ENCODE measurements around the gene BTBD10. TPM values are rescaled to one million over a fixed set of nuclear protein-coding genes. Genes with fewer than 3 reads are reported as not detected.
"Not testable (repeated sequence)": the region's sequence is repeated elsewhere in the genome, so short reads cannot be mapped to it uniquely, and the experiment has no call there.

BTBD10 gene
- total RNA-seq, 1 donor from 2014 or later, result 19.3 TPM

DNA sequence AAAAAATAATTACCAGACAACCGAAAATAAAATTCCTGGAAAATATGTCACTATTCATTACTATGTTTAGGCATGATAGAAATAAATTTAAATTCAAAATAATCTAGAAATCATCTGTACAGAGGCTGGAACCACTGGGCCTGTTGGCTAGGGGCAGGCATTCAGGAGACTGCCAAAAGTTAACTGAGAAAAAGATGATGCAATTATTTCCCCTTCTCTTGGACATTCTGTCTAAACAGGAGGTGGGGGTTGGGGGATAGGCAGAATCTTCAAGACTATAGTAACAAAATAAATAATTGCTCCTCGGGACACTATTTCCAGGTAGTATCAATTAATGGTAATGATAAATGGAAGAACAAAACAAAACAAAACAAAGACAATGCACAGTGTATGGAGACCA lies 14.1 kb downstream of the BTBD10 start:
- DNase-seq (ENCODE audit: missing footprints) (no peak), ATAC-seq (peak; percentile 92)

DNA sequence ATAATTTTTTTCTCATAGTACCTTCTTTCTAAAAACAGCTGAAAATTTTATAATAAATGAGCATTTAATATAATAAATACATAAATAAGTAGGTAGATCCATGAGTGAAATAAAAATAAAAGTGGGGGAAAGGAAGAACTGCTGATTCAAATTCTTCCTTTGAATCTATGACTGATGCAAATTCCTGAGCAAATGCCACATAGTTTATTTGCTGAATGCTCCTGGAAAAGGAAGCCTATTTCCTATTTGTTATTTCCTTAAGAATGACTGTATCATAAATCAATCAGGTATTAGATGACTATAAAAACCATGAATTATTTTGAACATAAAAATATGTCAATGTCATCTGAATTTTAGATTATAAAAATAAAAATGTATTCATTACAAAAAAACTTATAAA lies 16.6 kb downstream of the BTBD10 start:
- DNase-seq (ENCODE audit: missing footprints) (no peak), ATAC-seq (no peak)
- intact Hi-C loops (cut with DNase I), result no loop called here

More for the DNA sequence above, 14.1 kb downstream of the BTBD10 start:
- intact Hi-C loops (cut with DNase I), result no loop called here

DNA sequence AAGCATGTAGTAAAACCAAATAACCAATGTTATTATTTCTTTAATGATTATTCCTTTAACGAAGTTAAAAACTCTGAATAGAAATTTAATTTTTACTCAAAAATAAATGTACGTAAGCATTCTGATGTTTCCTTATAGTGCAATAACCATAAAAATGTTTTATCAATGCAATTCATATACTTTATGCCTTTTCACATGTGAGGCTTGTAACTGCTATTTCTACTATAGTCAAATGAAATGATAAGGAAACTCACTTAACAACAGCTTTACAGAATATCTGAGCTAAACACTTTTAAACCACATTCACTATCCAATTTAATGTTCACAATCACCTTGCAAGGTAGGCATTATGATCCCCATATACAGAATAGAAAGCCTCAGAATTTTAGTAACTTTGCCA lies 17.4 kb downstream of the BTBD10 start:
- intact Hi-C loops (cut with DNase I), result no loop called here
- ATAC-seq (no peak), DNase-seq (ENCODE audit: missing footprints) (no peak)

DNA sequence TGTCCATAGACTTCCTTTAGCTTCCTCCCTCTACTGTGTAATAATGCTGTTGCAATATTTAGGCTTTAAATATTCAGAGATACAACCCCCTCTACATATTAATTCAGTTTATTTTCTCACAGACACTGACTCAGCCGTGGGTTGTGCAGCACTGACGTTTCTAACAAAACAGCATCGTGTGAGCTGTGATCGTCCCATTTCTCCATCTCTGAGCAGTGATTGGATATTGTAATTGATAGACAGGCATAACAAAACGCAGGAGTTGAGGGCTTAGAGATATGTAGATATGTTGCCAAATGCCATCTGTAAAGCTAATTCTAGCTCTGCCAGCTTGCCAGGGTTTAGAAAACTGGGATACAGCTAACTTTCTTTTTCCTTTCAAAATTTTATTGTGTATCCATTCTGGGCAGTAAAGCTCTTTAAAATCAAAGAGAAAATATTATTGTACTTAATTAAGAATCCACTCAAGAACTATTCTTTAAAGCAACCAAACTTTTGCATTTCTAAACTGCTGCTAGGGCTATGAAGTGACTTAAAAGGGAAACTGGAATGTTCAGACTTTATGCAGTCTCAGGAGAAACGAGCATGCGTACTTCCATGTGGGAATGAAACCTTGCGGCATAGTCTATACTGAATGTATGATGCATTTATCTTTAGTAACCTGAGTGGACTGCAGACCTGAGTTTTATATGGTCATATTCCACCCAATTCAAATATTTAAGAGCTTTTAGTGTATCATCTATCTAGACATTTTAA lies 22.7 kb downstream of the BTBD10 start:
- no peak for DNase-seq (ENCODE audit: missing footprints)
- peak; percentile 94 for ATAC-seq
- intact Hi-C loops (cut with DNase I), result no loop called here

DNA sequence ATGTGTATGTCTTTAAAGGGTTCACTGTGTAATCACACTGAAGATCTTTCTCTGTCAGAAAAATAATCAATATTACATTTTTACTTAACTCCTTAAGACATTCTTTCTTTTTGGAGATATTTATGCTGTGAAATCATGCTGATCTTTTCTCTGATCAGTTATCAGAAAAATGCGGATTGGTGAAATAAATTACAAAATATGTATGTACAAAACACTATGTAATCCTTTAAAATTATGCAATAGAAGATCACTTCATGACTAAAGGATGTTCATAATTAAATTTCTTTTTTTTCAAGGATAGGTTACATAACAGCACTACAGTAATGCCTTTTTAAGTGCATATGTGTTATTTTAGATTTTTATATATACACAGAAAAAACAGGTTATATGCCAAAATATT lies 24.7 kb downstream of the BTBD10 start:
- no peak for DNase-seq (ENCODE audit: missing footprints)
- intact Hi-C loops (cut with DNase I), result no loop called here
- ATAC-seq, result no peak

DNA sequence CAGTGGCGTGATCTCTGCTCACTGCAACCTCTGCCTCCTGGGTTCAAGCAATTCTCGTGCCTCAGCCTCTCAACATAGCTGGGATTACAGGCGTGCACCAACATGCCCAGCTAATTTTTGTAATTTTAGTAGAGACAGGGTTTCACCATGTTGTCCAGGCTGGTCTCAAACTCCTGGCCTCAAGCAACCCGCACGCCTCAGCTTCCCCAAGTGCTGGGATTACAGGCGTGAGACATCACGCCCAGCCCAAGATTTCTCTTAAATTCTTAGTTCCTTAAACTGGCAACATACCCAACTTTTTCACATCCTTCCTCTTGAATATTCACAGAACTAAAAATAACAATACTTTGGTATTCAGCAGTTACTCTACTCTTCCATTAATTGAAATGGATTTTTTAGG lies 26.2 kb downstream of the BTBD10 start:
- intact Hi-C loops (cut with DNase I); ATAC-seq: not testable (repeated sequence)
- DNase-seq (ENCODE audit: missing footprints), result peak; percentile 42

DNA sequence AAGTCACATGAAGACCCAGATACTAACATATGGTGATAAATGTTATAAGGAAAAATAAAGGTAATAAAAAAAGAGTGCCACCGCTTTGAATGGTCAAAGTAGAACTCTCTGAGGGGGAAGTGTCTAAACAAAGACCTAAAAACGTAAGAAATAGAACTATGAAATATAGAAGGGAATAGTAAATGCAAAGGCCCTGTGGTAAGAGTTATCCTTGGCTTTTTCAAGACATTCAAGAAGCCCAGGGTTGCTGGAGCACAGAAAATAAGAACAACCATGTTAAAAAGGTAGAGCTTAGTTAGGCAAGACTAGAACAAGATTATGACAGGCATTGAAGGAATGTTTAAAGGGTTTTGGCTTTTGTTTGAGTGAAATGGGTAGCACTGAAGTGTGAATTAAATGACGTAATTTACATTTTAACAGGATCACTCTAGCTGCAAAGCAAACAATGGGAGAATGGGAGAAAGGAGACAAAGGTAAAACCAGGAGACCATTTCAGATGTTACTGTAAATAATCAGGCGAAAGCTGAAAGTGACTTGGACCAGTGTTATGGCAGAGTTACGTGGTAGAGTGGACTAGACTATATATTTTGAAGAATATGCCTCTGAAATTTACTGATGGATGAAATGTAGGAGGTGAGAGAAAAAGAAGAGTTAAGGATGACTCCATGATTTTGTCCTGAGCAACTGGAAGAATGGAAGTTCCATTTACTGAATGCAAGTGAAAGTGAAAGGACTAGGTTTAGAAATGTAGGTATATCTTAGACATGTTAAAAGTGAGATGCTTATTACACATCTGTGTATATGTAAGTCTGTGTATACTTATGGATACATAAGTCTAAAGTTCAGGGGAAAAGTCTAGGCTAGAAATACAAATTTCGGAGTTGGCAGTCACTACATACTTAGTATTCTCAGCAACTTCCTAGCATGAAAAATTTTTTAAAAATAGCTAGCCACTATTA lies 28.5 kb downstream of the BTBD10 start:
- DNase-seq (ENCODE audit: missing footprints), result no peak
- no peak for ATAC-seq
- intact Hi-C loops (cut with DNase I), result no loop called here

DNA sequence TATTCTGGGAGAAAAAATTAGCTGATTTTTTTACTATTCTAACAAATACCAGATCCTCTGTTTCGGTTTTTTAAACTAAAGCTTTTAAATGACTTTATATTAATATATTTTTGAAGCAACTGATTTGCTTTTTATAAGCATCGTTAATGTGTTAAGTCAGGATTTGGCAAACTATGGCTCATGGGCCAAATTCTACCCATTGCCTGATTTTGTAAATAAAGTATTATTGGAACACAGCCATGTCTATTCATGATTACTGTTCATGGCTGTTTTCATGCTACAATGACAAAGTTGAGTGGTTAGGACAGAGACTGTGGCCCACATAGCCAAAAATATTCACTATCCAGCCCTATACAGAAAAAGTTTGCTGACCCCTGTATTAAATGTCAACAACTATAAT lies 29.6 kb downstream of the BTBD10 start:
- intact Hi-C loops (cut with DNase I), result no loop called here
- ATAC-seq, result no peak
- DNase-seq (ENCODE audit: missing footprints), result no peak

DNA sequence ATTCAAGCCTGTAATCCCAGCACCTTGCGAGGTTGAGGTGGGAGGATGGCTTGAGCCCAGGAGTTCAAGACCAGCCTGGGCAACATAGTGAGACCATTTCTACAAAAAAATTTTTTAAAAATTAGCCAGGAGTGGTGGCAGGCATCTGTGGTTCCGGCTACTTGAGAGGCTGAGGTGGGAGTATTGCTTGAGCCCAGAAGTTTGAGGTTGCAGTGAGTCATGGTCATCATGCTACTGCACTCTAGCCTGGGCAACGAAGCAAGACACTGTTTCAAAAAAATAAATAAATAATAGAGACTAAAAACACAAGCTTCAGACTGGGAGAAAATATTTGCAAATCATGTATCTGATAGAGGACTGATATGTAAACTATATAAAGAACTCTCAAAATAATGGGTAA lies 33.2 kb downstream of the BTBD10 start:
- ATAC-seq (no peak), DNase-seq (ENCODE audit: missing footprints) (no peak)
- intact Hi-C loops (cut with DNase I), result no loop called here

DNA sequence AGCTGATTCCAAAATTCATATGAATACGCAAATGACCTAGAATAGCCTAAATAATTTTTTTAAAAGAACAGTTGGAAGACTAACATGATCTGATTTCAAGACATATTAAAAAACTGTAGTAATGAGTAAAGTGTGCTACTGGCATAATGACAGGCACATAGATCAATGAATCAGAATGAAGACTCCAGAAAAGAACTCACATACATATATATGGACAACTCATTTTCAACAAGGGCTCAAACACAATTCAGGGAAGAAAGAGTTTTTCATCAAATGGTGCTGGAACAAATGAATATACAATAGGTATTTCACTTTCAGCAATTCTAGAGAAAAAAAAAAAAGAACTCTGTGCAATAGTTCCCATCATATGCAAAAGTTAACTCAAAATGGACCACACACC lies 33.7 kb downstream of the BTBD10 start:
- DNase-seq (ENCODE audit: missing footprints), result no peak
- no peak for ATAC-seq
- intact Hi-C loops (cut with DNase I), result no loop called here

DNA sequence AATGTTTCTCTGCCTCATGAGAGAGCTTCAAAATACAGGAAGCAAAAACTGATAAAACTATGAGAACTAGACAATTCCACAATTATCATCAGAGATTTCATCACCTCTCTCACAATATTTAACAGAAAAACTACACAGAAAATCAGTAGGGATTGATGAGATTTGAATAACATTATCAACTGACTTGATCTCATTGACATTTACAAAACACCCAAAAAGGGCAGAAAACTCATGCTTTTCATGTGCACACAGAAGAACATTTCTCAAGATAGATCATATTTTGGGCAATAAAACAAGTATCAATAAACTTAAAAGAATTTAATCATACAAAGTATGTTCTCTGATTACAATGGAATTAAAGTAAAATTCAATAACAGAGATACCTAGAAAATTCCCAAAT lies 35.6 kb downstream of the BTBD10 start:
- no peak for DNase-seq (ENCODE audit: missing footprints)
- intact Hi-C loops (cut with DNase I), result no loop called here
- ATAC-seq, result no peak

DNA sequence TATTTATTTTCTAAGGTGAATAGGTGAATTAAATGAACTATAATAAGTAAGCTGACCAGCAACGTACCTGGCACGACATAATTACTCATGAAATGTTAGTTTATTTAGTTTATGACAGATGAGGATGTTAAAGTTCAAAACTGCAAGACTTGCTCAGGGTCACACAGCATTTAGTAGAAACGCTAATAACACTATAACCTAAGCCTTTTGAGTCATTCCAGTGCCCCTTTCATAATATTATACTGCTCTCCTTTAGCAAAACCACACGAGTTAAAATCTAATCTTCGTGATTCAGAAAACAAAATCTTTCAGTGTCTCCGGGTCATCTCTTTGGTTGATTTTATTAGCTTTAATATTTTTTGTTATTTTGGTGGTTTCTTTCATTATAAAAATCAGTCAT lies 39.6 kb downstream of the BTBD10 start:
- intact Hi-C loops (cut with DNase I), result no loop called here
- ATAC-seq, result no peak
- DNase-seq (ENCODE audit: missing footprints), result no peak

DNA sequence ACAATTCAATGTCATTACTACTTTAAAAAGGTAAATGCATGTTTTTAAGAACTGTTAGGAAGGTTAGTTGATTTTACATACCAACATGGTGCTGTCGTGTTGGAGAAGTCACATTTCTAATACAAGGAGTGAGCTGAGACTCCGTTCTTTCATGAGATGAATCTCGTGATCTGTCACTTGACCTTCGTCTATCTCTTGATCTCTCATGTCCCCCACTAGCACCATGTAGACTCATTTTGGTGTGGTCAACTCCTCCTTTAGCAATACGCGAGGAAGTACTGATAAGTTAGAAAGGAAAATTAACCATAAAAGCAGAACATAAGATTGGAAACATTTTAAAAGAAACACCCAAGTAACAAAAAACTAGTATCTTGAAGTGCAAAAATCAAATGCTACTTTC lies 41.5 kb downstream of the BTBD10 start:
- DNase-seq (ENCODE audit: missing footprints), result no peak
- ATAC-seq, result no peak
- intact Hi-C loops (cut with DNase I), result no loop called here

DNA sequence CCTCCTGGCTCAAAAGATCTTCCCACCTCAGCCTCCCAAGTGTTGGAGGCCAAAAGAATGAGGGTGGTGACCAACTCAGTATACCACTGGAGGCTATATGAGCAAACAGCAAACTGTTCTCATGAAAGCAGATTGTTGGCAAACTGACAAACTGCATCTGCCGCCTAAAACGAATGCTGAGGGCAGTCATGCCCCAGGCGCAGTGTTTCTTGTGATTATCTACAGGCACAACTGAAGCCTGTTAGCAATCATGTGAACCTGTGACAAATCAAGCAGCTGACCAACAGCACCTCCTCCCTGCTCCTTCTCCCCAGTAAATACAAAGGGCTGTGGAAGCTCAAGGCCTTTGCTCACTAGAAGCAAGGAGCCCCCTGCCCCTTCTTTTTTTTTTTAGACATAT lies 47.8 kb downstream of the BTBD10 start:
- intact Hi-C loops (cut with DNase I), result no loop called here
- DNase-seq (ENCODE audit: missing footprints), result no peak
- no peak for ATAC-seq

DNA sequence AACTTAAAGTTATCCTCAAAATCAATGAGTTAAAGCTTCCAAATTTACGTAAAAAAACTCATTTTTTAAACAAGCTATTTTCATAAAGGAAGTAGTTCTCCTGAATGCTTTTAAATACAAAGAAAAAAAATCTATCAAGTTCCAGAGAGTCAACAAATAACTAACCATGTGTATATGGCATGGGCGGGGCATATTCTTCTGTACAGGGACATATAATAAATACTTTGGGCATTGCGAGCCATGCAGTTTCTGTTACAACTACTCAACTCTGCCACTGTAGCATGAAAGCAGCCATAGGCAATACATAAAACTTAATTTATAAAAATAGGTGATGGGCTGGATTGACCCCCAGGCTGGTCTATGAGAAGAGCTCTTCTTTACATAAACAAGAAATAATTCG lies 57.8 kb downstream of the BTBD10 start:
- intact Hi-C loops (cut with DNase I), result no loop called here
- ATAC-seq (no peak), DNase-seq (ENCODE audit: missing footprints) (no peak)

DNA sequence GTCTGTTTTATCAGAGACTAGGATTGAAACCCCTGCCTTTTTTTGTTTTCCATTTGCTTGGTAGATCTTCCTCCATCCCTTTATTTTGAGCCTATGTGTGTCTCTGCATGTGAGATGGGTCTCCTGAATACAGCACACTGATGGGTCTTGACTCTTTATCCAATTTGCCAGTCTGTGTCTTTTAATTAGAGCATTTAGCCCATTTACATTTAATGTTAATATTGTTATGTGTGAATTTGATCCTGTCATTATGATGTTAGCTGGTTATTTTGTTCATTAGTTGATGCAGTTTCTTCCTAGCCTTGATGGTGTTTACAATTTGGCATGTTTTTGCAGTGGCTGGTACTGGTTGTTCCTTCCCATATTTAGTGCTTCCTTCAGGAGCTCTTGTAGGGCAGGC lies 64.7 kb downstream of the BTBD10 start:
- DNase-seq (ENCODE audit: missing footprints); ATAC-seq; intact Hi-C loops (cut with DNase I): not testable (repeated sequence)

DNA sequence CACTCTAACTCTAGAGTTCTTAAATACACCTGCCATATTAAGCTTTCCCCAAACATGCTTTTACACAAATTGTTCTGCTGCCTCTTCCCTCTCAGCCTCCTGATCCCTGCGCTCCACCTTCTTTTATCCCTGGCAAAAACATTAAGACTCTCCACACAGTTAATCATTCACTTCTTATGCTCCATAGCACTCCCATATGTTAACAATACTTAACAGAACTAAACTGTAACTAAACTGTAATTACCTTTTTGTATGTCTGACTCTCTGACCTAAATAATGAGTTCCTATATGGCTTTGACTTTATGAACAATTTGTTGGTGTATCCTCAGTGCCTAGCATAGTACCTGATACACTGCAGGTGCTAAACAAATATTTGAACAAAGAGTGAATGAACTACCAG lies 71.8 kb downstream of the BTBD10 start:
- ATAC-seq (no peak), DNase-seq (ENCODE audit: missing footprints) (no peak)
- intact Hi-C loops (cut with DNase I), result no loop called here

DNA sequence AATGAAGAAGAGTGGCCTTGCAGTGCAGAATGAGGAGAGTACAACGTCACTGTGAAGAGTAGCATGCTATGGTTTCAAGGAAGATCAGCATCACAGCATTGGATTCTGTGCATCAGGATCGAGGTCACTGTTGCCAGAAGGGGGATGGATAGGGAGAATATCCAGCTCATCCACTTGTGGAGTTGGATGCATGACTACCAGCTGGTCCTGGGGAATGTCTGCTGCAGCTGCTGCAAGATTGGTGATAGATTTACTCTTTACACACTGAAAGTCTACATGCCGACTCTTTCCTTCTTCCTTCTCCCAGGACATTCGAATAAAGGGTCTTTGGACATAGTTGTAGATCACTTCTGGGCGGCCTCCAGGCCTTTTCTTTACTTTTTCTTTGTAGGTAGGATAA lies 74.3 kb downstream of the BTBD10 start:
- no peak for DNase-seq (ENCODE audit: missing footprints)
- intact Hi-C loops (cut with DNase I), result loop anchor here (10.0 kb wide), 1 partner anchor 76 kb away; the partner anchor contains the start of gene BTBD10
- no peak for ATAC-seq

DNA sequence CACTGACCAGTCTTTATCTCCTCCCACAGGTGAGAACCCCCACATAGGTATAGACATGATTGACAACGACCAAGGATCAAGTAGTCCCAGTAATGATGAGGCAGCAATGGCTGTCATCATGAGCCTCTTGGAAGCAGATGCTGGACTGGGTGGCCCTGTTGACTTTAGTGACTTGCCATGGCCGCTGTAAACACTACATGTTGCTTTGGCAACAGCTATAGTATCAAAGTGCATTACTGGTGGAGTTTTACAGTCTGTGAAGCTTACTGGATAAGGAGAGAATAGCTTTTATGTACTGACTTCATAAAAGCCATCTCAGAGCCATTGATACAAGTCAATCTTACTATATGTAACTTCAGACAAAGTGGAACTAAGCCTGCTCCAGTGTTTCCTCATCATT lies 76.5 kb downstream of the BTBD10 start:
- no peak for DNase-seq (ENCODE audit: missing footprints)
- ATAC-seq, result no peak
- intact Hi-C loops (cut with DNase I), result loop anchor here (10.0 kb wide), 1 partner anchor 78 kb away; the partner anchor contains the start of gene BTBD10

Measured in Right ventricle myocardium inferior (tissue), 1 donor.